HT1080 (cell line): ENCODE measurements around the gene CTNND2. TPM values are rescaled to one million over a fixed set of nuclear protein-coding genes. Genes with fewer than 3 reads are reported as not detected.
"Not testable (repeated sequence)": the region's sequence is repeated elsewhere in the genome, so short reads cannot be mapped to it uniquely, and the experiment has no call there.

ENCODE experiments used
- DNase-seq: peaks from one replicate; pipeline ENCODE4 v3.0.0-alpha.2; 2015; ENCODE audit warnings: low read depth
- total RNA-seq: library from RNA; depleted of rRNA; stranded (reverse); fragments of >200 nt; shearing (Covaris generic); gene quantifications from 2 replicates; pipeline ENCODE4 v1.2.3, GENCODE V29; 2014

Gene CTNND2
- total RNA-seq, 1 experiment from 2014 or later: 0.18 TPM

GRCh38 chr5:11476866-11477265 lies 427.4 kb downstream of the CTNND2 start:
- DNase-seq: no peak

GRCh38 chr5:11468334-11469039 lies 435.8 kb downstream of the CTNND2 start:
- peak; percentile 70 for DNase-seq

GRCh38 chr5:11467588-11467987 lies 436.7 kb downstream of the CTNND2 start:
- DNase-seq: no peak

- no peak for DNase-seq
These were observed 444.5 kb downstream of the CTNND2 start for GRCh38 chr5:11459716-11460115.

GRCh38 chr5:11455505-11455904 lies 448.7 kb downstream of the CTNND2 start:
- no peak for DNase-seq

- DNase-seq: peak; percentile 9
These were observed 451.4 kb downstream of the CTNND2 start for GRCh38 chr5:11452852-11453251.

- no peak for DNase-seq
These were observed 454.3 kb downstream of the CTNND2 start for GRCh38 chr5:11449966-11450365.

- no peak for DNase-seq
These were observed 455.0 kb downstream of the CTNND2 start for GRCh38 chr5:11449217-11449616.

GRCh38 chr5:11443831-11444230 lies 460.4 kb downstream of the CTNND2 start:
- DNase-seq: no peak

- no peak for DNase-seq
These were observed 472.1 kb downstream of the CTNND2 start for GRCh38 chr5:11432116-11432515.

- DNase-seq: no peak
These were observed 475.0 kb downstream of the CTNND2 start for GRCh38 chr5:11429254-11429653.

GRCh38 chr5:11427569-11427968 lies 476.7 kb downstream of the CTNND2 start:
- DNase-seq: no peak

GRCh38 chr5:11426442-11426841 lies 477.8 kb downstream of the CTNND2 start:
- DNase-seq: no peak

GRCh38 chr5:11422342-11422741 lies 481.9 kb downstream of the CTNND2 start:
- DNase-seq: no peak

- DNase-seq: no peak
These were observed 483.3 kb downstream of the CTNND2 start for GRCh38 chr5:11420969-11421368.

- DNase-seq: no peak
These were observed 488.5 kb downstream of the CTNND2 start for GRCh38 chr5:11415751-11416150.

GRCh38 chr5:11414732-11415131 lies 489.5 kb downstream of the CTNND2 start:
- DNase-seq: not testable (repeated sequence)

GRCh38 chr5:11411621-11412020 lies 492.6 kb downstream of the CTNND2 start:
- DNase-seq: no peak

- no peak for DNase-seq
These were observed 496.6 kb downstream of the CTNND2 start for GRCh38 chr5:11407556-11408145.

- no peak for DNase-seq
These were observed 503.9 kb downstream of the CTNND2 start for GRCh38 chr5:11400316-11400715.

- DNase-seq: no peak
These were observed 505.5 kb downstream of the CTNND2 start for GRCh38 chr5:11398728-11399127.

GRCh38 chr5:11397549-11397948 lies 506.7 kb downstream of the CTNND2 start:
- no peak for DNase-seq

GRCh38 chr5:11396917-11397316 lies 507.3 kb downstream of the CTNND2 start:
- no peak for DNase-seq
